HG03175 (cell line): Measurements from ENCODE around the gene SNAP29.
"Not testable (repeated sequence)": the region's sequence is repeated elsewhere in the genome, so short reads cannot be mapped to it uniquely, and the experiment has no call there.

Experiments
- ATAC-seq: cut with Tn5 transposase; IDR thresholded peaks from one replicate; pipeline ENCODE4 v1.9.1; 2021; ENCODE audit warnings: mild to moderate bottlenecking, moderate library complexity; ENCODE audit not compliant: unreplicated experiment

The SNAP29 gene

DNA sequence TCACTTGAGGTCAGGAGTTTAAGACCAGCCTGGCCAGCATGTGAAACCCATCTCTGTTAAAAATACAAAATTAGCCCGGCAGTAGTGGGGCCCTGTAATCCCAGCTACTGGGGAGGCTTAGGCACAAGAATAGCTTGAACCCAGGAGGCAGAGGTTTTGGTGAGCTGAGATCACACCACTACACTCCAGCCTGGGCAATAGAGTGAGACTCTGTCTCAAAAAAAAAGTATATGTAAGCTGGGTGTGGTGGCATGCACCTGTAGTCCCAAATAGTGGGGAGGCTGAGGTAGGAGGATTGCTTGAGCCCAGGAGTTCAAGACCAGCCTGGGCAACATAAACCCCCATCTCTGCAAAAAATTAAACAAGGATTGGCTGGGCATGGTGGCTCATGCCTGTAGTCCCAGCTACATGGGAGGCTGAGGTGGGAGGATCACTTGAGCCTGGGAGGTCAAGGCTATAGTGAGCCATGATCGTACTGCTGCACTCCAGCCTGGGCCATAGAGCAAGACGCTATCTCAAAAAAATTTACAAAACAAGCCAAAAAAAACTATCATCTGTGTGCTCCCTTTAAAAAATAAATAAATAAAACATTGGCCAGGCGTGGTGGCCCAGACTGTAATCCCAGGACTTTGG lies 69.2 kb downstream of the SNAP29 start:
- ATAC-seq: no peak

GRCh38 chr22:20928573-20928967 lies 69.8 kb downstream of the SNAP29 start:
- no peak for ATAC-seq

DNA sequence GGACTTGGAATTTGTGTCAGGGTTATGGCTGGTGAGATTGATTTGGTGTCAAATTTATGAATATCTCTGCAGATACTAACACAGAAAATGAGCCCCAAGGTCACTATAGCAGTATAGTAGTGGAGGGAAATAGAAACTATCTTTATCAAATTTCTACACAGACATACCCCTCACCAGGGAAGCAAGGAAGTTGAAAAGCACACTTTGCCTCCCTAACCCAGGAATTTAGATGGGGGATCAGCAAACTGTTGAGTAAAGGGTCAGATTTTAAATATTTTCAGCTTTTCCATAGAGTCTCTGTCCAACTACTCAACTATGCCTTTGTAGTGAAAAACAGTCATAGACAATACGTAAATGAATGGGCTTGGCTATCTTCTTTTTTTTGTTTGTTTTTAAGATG lies 71.2 kb downstream of the SNAP29 start:
- ATAC-seq: no peak

GRCh38 chr22:20930435-20930834 lies 71.6 kb downstream of the SNAP29 start:
- not testable (repeated sequence) for ATAC-seq

DNA sequence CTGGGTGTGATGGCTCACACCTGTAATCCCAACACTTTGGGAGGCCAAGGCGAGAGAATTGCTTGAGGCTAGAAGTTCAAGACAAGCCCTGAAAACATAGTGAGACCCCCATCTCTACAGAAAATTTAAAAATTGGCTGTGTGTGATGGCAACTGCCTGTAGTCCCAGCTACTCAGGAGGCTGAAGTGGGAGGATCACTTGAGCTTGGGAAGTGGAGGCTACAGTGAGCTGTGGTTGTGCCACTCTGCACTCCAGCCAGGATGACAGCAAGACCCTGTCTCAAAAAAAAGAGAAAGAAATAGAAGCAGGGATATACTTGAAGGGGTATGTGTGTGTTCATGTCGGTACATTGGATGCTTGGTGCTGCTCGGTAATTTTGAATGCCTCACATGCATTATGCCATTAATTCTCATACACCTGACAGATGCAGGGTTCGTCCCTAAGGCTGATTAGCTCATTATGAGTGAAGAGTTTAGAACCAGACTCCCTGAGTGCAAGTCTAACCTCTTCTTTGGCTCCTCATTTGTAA lies 72.4 kb downstream of the SNAP29 start:
- ATAC-seq: no peak

- no peak for ATAC-seq
These were observed 75.1 kb downstream of the SNAP29 start for GRCh38 chr22:20933910-20934309.

DNA sequence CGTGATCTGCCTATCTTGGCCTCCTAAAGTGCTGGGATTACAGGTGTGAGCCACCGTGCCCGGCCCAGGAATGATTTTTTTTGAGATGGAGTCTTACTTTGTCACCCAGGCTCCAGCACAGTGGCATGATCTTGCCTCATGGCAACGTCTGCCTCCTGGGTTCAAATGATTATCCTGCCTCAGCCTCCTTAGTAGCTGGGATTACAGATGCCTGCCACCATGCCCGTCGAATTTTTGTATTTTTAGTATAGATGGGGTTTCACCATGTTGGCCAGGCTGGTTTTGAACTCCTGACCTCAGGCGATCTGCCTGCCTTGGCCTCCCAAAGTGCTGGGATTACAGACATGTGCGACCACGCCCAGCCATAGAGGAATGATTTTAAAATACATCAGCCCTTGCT lies 76.2 kb downstream of the SNAP29 start:
- ATAC-seq: not testable (repeated sequence)

DNA sequence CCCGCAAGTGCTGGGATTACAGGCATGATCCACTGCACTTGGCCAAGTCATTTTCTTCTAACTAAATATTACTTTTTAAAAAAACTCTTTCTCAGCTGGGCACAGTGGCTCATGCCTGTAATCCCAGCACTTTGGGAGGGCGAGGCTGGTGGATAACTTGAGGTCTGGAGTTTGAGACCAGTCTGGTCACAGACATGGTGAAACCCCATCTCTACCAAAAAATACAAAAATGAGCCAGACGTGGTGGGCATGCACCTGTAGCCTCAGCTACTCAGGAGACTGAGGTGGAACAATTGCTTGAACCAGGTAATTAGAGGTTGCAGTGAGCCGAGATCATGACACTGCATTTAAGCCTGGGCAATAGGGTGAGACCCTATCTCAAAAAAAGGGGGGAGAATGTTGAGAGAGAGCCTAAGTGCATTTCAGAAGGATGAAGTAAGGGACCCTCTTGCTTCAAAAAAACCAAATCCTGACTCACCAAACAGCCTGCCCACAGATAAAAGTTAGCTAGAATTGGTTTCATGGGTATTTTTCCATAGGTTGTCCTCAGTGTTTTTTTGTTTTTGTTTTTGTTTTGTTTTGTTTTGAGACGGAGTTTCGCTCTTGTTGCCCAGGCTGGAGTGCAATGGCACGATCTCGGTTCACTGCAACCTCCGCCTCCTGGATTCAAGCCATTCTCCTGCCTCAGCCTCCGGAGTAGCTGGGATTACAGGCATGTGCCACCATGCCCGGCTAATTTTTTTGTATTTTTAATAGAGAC lies 77.2 kb downstream of the SNAP29 start:
- ATAC-seq: not testable (repeated sequence)

GRCh38 chr22:20937031-20937793 lies 78.4 kb downstream of the SNAP29 start:
- ATAC-seq: no peak

DNA sequence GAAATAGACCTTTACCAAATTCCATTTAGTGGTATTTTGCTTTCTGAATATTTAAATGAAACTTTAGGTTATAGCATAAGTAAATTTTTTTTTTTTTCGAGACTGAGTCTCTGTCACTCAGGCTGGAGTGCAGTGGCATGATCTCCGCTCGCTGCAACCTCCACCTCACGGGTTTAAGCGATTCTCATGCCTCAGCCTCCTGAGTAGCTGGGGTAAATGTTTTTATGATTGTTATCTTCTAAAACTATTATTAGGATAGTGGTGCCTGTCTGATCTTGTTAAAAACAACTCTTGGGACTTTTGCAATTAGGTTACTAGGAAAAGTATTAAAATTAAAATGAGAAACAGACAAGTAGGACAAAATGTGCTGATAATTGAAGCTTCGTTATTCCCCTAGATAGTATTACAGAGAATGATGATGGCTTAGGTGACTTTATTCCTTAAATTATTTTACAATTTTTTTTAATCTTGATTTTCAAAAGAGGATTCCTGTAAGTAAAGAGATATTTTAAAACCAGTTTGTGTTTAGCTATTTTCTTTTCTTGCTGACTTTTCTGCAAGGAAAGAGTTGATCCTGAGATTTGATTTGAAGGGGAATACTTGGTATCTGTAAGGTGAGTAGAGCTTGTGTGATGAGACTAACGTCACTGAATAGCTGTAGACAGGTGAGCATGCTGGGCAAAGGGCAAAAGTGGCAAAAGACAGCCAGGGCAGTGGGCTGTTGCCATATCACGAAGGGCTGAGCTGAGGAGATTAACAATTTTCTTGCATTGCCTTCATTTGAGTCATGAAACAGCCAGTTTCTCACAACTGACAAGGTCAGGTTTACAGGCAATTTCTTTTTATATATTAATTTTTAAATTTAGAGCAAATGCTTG lies 79.2 kb downstream of the SNAP29 start:
- no peak for ATAC-seq

DNA sequence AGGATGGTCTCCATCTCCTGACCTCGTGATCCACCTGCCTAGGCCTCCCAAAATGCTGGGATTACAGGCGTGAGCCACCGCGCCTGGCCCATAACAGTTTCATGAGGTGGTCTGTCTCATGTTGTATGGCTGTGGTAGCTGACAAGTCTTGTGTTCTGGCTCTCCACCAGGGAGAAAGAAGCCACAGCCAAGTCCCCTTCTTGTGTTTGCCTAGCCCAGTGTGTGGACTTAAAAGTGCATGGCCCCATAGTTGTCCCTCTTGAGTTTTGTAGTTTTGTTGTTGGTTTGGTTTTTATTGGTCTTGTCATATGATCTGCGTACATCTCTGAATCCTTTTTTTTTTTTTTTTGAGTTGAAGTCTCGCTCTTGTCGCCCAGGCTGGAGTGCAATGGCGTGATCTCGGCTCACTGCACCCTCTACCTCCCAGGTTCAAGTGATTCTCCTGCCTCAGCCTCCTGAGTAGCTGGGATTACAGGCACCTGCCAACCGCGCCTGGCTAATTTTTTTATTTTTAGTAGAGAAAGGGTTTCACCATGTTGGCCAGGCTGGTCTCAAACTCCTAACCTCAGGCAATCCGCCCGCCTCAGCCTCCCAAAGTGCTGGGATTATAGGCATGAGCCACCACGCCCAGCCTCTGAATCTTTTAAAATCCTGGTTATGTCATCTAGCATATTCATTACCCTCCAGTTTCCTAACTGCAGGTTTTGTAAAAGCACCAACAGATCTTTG lies 80.8 kb downstream of the SNAP29 start:
- ATAC-seq: not testable (repeated sequence)

- ATAC-seq: no peak
These were observed 81.4 kb downstream of the SNAP29 start for GRCh38 chr22:20940186-20940651.
